Suprapubic skin (tissue), 4 donors: ENCODE data around the gene WWOX. TPM values are rescaled to one million over a fixed set of nuclear protein-coding genes. Genes with fewer than 3 reads are reported as not detected.

Source experiments
- DNase-seq, 2 donors: peaks; one replicate each; pipeline ENCODE4 v3.0.0-alpha.2; 2019; ENCODE audit warnings: low spot score in 2 of 2
- H3K27ac ChIP-seq: fragments of 200-600 bp; sonication (generic); one replicate; pipeline ENCODE4 v1.5.1; 2019
- H3K27me3 ChIP-seq: fragments of 200-600 bp; sonication (generic); one replicate; pipeline ENCODE4 v1.5.1; 2019
- H3K36me3 ChIP-seq: fragments of 200-600 bp; sonication (generic); one replicate; pipeline ENCODE4 v1.5.1; 2019
- H3K4me1 ChIP-seq: fragments of 200-600 bp; sonication (generic); one replicate; pipeline ENCODE4 v1.5.1; 2019
- H3K4me3 ChIP-seq: fragments of 200-600 bp; sonication (generic); one replicate; pipeline ENCODE4 v1.5.1; 2019; ENCODE audit warnings: mild to moderate bottlenecking
- H3K9me3 ChIP-seq: fragments of 200-600 bp; sonication (generic); one replicate; pipeline ENCODE4 v1.5.1; 2019
- CTCF ChIP-seq, 2 donors: fragments of 200-600 bp in 1 of 2; fragments of 450-650 bp in 1 of 2; sonication (generic) in 1 of 2; IDR thresholded peaks; one replicate each; pipeline ENCODE4 v1.5.1; 2016 to 2019; ENCODE audit warnings: antibody characterized with exemption in 2 of 2, mild to moderate bottlenecking in 1 of 2, moderate library complexity in 1 of 2
- EP300 ChIP-seq: sonication (generic); formaldehyde crosslinking; IDR thresholded peaks from one replicate; pipeline ENCODE4 v1.6.1; 2017; ENCODE audit warnings: antibody characterized with exemption
- POLR2A ChIP-seq, 2 donors: fragments of 450-650 bp; IDR thresholded peaks; one replicate each; pipeline ENCODE4 v1.6.1; 2017; ENCODE audit warnings: antibody characterized with exemption in 2 of 2, mild to moderate bottlenecking in 2 of 2, moderate library complexity in 2 of 2
- POLR2AphosphoS5 ChIP-seq, 3 donors: sonication (generic); formaldehyde crosslinking; IDR thresholded peaks; one replicate each; pipeline ENCODE4 v1.6.1; 2017; ENCODE audit warnings: antibody characterized with exemption in 3 of 3
- WGBS: methylation state at CpG from one replicate; pipeline ENCODE4 v1.1.5; 2018; 5-methylcytosine and 5-hydroxymethylcytosine counted together
- total RNA-seq, 4 donors: library from RNA; depleted of rRNA; stranded (reverse); fragments of >200 nt; gene quantifications; one replicate each; pipeline ENCODE4 v1.1.0, GENCODE V29; 2016

Gene WWOX
- total RNA-seq, 4 donors from 2014 or later, result 29.6 to 104 (median 47.3) TPM

- Histone ChIP-seq H3K9me3 (no peaks in the 10 kb centered on the region), H3K27me3 (no peaks in the 10 kb centered on the region), H3K36me3 (no peaks in the 10 kb centered on the region), H3K27ac (no peak overlapping the region), H3K4me3 (no peak overlapping the region), H3K4me1 (no peaks in the 10 kb centered on the region)
- DNase-seq, result no peak
- 91% methylated on average over 5 of the region's 5 CpGs for WGBS
- no peak for TF ChIP-seq POLR2AphosphoS5 (IDR thresholded peaks at IDR 0.05)
- TF ChIP-seq CTCF (IDR thresholded peaks at IDR 0.05), result no peak
- no peak for TF ChIP-seq POLR2A (IDR thresholded peaks at IDR 0.05)
- no peak for TF ChIP-seq EP300
Observed at GRCh38 chr16:78060809-78061208, 38.6 kb upstream of the WWOX start.

- H3K27me3 ChIP-seq, result no peaks in the 10 kb centered on the region
- H3K4me3 ChIP-seq, result no peak overlapping the region
- no peak overlapping the region for H3K27ac ChIP-seq
- WGBS, result 43% methylated on average over 4 of the region's 4 CpGs
- no peaks in the 10 kb centered on the region for H3K9me3 ChIP-seq
- no peaks in the 10 kb centered on the region for H3K4me1 ChIP-seq
- no peaks in the 10 kb centered on the region for H3K36me3 ChIP-seq
- TF ChIP-seq EP300 (no peak), CTCF (IDR thresholded peaks at IDR 0.05) (no peak), POLR2AphosphoS5 (IDR thresholded peaks at IDR 0.05) (no peak), POLR2A (IDR thresholded peaks at IDR 0.05) (no peak)
- DNase-seq, result no peak
Observed at GRCh38 chr16:78065319-78065718, 34.1 kb upstream of the WWOX start.

DNA sequence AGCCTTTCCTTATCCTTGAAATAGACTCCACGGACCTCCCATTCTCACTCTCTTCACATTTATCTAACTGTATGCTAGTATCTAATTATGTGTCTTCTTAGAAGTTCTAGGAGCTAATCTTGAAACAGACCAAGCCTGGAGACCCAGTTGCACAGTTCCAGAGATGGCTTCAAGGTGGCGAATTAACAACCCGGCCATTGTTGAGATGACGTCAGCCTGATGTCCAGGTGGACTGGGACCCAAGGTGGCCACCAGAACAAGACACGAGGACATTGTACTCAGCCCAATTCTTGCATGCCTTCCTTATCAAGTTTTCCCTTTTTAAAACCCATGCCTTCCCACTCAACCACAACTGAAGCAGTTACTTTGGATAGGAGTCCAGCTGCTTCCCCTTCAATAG is 29.5 kb upstream of the WWOX start:
- no peak overlapping the region for H3K4me3 ChIP-seq
- H3K27ac ChIP-seq, result no peak overlapping the region
- TF ChIP-seq CTCF (IDR thresholded peaks at IDR 0.05) (no peak), EP300 (no peak), POLR2AphosphoS5 (IDR thresholded peaks at IDR 0.05) (no peak), POLR2A (IDR thresholded peaks at IDR 0.05) (no peak)
- H3K9me3 ChIP-seq, result no peaks in the 10 kb centered on the region
- H3K4me1 ChIP-seq, result no peaks in the 10 kb centered on the region
- WGBS, result 89% methylated on average over 5 of the region's 5 CpGs
- DNase-seq, result no peak
- H3K27me3 ChIP-seq, result no peaks in the 10 kb centered on the region
- no peaks in the 10 kb centered on the region for H3K36me3 ChIP-seq

DNA sequence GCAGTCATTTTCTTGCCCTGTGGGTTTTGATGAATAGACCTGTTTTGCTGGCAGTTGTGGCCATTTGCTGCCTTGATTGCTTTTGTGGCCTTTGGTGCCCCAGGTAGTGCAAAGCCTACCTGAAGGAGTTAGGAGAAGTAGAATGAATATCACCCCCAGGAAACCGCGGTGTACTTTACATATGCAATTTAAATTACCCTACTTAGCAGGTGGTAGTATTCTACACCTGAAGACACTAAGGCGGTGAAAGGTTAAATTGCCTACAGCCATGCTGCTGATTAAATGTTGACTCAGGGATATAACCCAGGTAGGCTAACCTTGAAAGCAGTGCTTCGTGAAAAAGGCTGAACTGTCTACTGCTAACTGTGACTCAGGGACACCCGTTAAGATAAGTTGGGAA is 27.2 kb upstream of the WWOX start:
- H3K27me3 ChIP-seq, result no peaks in the 10 kb centered on the region
- 20% methylated on average over 5 of the region's 5 CpGs for WGBS
- H3K4me3 ChIP-seq, result no peak overlapping the region
- DNase-seq, result no peak
- H3K36me3 ChIP-seq, result no peaks in the 10 kb centered on the region
- no peak overlapping the region for H3K27ac ChIP-seq
- H3K9me3 ChIP-seq, result no peaks in the 10 kb centered on the region
- TF ChIP-seq CTCF (IDR thresholded peaks at IDR 0.05) (no peak), POLR2A (IDR thresholded peaks at IDR 0.05) (no peak), POLR2AphosphoS5 (IDR thresholded peaks at IDR 0.05) (no peak), EP300 (no peak)
- H3K4me1 ChIP-seq, result no peaks in the 10 kb centered on the region

- WGBS, result 78% methylated on average over 3 of the region's 3 CpGs
- Histone ChIP-seq H3K4me3 (no peak overlapping the region), H3K4me1 (no peaks in the 10 kb centered on the region), H3K9me3 (no peaks in the 10 kb centered on the region), H3K36me3 (no peaks in the 10 kb centered on the region), H3K27ac (no peak overlapping the region), H3K27me3 (peaks cover 3% of the 10 kb centered on the region)
- no peak for TF ChIP-seq EP300
- no peak for TF ChIP-seq POLR2A (IDR thresholded peaks at IDR 0.05)
- no peak for TF ChIP-seq CTCF (IDR thresholded peaks at IDR 0.05)
- no peak for TF ChIP-seq POLR2AphosphoS5 (IDR thresholded peaks at IDR 0.05)
- DNase-seq, result no peak
Observed at GRCh38 chr16:78075800-78076199, 23.7 kb upstream of the WWOX start.
